DND-41 (cell line): Measurements from ENCODE around the gene PIF1.
"Not testable (repeated sequence)": the region's sequence is repeated elsewhere in the genome, so short reads cannot be mapped to it uniquely, and the experiment has no call there.

ENCODE experiments used
- ATAC-seq: fragments of 200-7000 bp; cut with Tn5 transposase; 3 replicates; pipeline ENCODE4 v1.9.1; 2021; ENCODE audit warnings: low read depth; ENCODE audit not compliant: insufficient read depth
- DNase-seq: peaks from one replicate; pipeline ENCODE4 v3.0.0-alpha.2; 2020
- H2AFZ ChIP-seq: 2 replicates; pipeline ENCODE4 v1.6.0; 2012; ENCODE audit warnings: low read depth, low read length
- H3K27ac ChIP-seq: 2 replicates; pipeline ENCODE4 v1.5.1; 2012; ENCODE audit warnings: low read length, inconsistent platforms
- H3K27me3 ChIP-seq: fragments of 200-600 bp; sonication (generic); 2 replicates; pipeline ENCODE4 v1.6.0; 2012; ENCODE audit warnings: low read length, mild to moderate bottlenecking, inconsistent platforms; ENCODE audit not compliant: insufficient read depth, poor library complexity
- H3K36me3 ChIP-seq: 2 replicates; pipeline ENCODE4 v1.5.1; 2012; ENCODE audit warnings: low read length, inconsistent platforms; ENCODE audit not compliant: insufficient read depth
- H3K4me1 ChIP-seq: 2 replicates; pipeline ENCODE4 v1.5.1; 2012; ENCODE audit warnings: mild to moderate bottlenecking, low read length; ENCODE audit not compliant: insufficient read depth
- H3K4me2 ChIP-seq: 2 replicates; pipeline ENCODE4 v1.6.0; 2012; ENCODE audit warnings: mild to moderate bottlenecking, moderate library complexity, low read length, inconsistent platforms; ENCODE audit not compliant: insufficient read depth
- H3K4me3 ChIP-seq, 2 experiments: fragments of 200-600 bp in 1 of 2; shearing (Covaris generic) in 1 of 2; 2 replicates each; pipeline ENCODE4 v1.5.1; 2012 to 2016; ENCODE audit warnings: inconsistent platforms in 2 of 2, low read length in 2 of 2, mild to moderate bottlenecking in 2 of 2, low read depth in 1 of 2, moderate library complexity in 1 of 2
- H3K79me2 ChIP-seq: 2 replicates; pipeline ENCODE4 v1.6.0; 2012; ENCODE audit warnings: low read length, inconsistent platforms; ENCODE audit not compliant: insufficient read depth
- H3K9ac ChIP-seq: 2 replicates; pipeline ENCODE4 v1.6.0; 2012; ENCODE audit warnings: low read depth, mild to moderate bottlenecking, inconsistent platforms, low read length, moderate library complexity
- H3K9me3 ChIP-seq: 2 replicates; pipeline ENCODE4 v1.5.1; 2012; ENCODE audit warnings: low read length, moderate library complexity, mild to moderate bottlenecking, inconsistent platforms; ENCODE audit not compliant: insufficient read depth, severe bottlenecking
- H4K20me1 ChIP-seq: 2 replicates; pipeline ENCODE4 v1.6.0; 2012; ENCODE audit warnings: low read length; ENCODE audit not compliant: insufficient read depth
- EZH2 ChIP-seq: IDR thresholded peaks from 3 replicates; pipeline ENCODE4 v1.6.1; 2012; ENCODE audit warnings: borderline replicate concordance, low read depth, mild to moderate bottlenecking, moderate library complexity, low read length, inconsistent platforms; ENCODE audit not compliant: severe bottlenecking
- TF ChIP-seq, protein P1 (sequence below): IDR thresholded peaks from 2 replicates; pipeline ENCODE4 v1.5.1; 2012; ENCODE audit warnings: borderline replicate concordance, low read length, moderate library complexity, mild to moderate bottlenecking; ENCODE audit not compliant: poor library complexity, severe bottlenecking; ENCODE audit errors: extremely low read depth

Gene PIF1

DNA sequence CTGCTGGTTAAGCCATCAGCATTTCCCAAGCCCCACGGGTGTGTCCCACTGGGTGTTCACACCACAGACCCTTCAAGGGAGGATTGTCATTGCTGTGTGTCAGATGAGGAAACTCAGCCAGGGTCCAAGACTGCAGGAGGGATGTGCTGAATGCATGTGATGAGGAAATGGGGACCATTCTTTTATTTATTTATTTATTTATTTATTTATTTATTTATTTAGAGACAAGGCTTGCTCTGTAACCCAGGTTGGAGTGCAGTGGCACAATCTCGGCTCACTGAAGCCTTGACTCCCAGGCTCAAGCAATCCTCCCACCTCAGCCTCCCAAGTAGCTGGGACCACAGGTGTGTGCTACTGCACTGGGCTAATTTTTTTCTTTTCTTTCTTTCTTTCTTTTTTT lies 20.8 kb downstream of the PIF1 start:
- Histone ChIP-seq H3K27ac (no peak overlapping the region), H3K9ac (no peak overlapping the region), H3K9me3 (no peaks in the 10 kb centered on the region), H3K4me2 (no peak overlapping the region), H3K36me3 (no peaks in the 10 kb centered on the region), H3K79me2 (no peaks in the 10 kb centered on the region), H2AFZ (no peak overlapping the region), H3K27me3 (no peaks in the 10 kb centered on the region), H4K20me1 (no peaks in the 10 kb centered on the region), H3K4me3 (no peak overlapping the region), H3K4me1 (no peaks in the 10 kb centered on the region)
- TF ChIP-seq EZH2, result no peak
- TF ChIP-seq, protein P1, sequence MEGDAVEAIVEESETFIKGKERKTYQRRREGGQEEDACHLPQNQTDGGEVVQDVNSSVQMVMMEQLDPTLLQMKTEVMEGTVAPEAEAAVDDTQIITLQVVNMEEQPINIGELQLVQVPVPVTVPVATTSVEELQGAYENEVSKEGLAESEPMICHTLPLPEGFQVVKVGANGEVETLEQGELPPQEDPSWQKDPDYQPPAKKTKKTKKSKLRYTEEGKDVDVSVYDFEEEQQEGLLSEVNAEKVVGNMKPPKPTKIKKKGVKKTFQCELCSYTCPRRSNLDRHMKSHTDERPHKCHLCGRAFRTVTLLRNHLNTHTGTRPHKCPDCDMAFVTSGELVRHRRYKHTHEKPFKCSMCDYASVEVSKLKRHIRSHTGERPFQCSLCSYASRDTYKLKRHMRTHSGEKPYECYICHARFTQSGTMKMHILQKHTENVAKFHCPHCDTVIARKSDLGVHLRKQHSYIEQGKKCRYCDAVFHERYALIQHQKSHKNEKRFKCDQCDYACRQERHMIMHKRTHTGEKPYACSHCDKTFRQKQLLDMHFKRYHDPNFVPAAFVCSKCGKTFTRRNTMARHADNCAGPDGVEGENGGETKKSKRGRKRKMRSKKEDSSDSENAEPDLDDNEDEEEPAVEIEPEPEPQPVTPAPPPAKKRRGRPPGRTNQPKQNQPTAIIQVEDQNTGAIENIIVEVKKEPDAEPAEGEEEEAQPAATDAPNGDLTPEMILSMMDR, result no peak
- ATAC-seq, result no peak
- no peak for DNase-seq

DNA sequence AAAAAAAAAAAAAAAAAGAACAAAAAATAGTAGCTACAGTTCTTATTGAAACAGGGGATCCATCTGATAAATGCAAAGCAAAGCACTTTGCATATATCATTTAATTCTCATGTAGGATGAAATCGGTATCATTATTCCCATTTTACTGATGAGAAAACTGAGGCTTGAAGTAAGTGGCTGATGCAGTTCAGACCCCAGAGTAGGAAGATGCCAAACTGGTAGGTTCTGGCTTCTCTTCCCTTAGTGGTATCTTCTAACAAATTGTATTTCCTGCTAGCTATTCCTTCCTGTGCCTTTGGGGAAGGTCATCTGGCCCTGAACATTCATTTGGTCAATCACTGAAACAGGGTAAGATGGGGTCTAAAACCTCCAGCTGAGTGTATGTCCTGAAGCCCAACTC lies 21.9 kb downstream of the PIF1 start:
- Histone ChIP-seq H3K27ac (no peak overlapping the region), H3K79me2 (no peaks in the 10 kb centered on the region), H4K20me1 (no peaks in the 10 kb centered on the region), H3K4me1 (no peaks in the 10 kb centered on the region), H3K9ac (no peak overlapping the region), H3K4me3 (no peak overlapping the region), H3K9me3 (no peaks in the 10 kb centered on the region), H2AFZ (no peak overlapping the region), H3K36me3 (no peaks in the 10 kb centered on the region), H3K27me3 (no peaks in the 10 kb centered on the region), H3K4me2 (no peak overlapping the region)
- DNase-seq, result no peak
- no peak for ATAC-seq
- TF ChIP-seq EZH2, result no peak

DNA sequence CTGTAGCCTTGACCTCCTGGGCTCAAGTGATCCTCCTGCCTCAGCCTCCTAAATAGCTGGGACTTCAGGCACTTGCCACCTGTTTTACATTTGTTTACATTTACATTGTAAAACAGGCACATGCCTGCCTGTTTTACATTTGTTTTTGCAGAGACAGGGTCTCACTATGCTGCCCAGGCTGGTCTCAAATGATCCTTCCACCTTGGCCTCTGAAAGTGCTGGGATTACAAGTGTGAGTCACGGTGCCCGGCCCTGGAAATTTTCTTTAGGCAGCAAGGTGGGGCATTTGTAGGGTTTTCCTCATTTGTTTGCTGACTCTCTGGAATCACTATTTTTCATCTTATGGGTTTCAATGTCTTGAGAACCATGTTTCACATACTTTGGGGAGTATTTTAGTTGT lies 25.0 kb downstream of the PIF1 start:
- no peaks in the 10 kb centered on the region for H3K79me2 ChIP-seq
- TF ChIP-seq EZH2, result no peak
- TF ChIP-seq, protein P1, result no peak
- no peaks in the 10 kb centered on the region for H3K36me3 ChIP-seq
- H2AFZ ChIP-seq, result no peak overlapping the region
- no peaks in the 10 kb centered on the region for H3K27me3 ChIP-seq
- no peaks in the 10 kb centered on the region for H4K20me1 ChIP-seq
- H3K4me2 ChIP-seq, result no peak overlapping the region
- H3K4me1 ChIP-seq, result no peaks in the 10 kb centered on the region
- DNase-seq (no peak), ATAC-seq (no peak)
- H3K27ac ChIP-seq, result no peak overlapping the region
- no peaks in the 10 kb centered on the region for H3K9me3 ChIP-seq
- no peak overlapping the region for H3K9ac ChIP-seq
- no peak overlapping the region for H3K4me3 ChIP-seq

DNA sequence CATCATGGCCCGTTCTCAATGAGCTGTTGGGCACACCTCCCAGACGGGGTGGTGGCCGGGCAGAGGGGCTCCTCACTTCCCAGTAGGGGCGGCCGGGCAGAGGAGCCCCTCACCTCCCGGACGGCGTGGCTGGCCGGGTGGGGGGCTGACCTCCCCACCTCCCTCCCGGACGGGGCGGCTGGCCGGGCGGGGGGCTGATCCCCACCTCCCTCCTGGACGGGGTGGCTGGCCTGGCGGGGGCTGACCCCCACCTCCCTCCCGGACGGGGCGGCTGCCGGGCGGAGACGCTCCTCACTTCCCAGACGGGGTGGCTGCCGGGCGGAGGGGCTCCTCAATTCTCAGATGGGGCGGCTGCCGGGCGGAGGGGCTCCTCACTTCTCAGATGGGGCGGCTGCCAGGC lies 26.5 kb downstream of the PIF1 start:
- not testable (repeated sequence) for H3K27me3 ChIP-seq, H3K4me2 ChIP-seq, H3K4me3 ChIP-seq, H3K27ac ChIP-seq, H3K9me3 ChIP-seq, H4K20me1 ChIP-seq, H2AFZ ChIP-seq, ATAC-seq, H3K9ac ChIP-seq, H3K4me1 ChIP-seq, DNase-seq, H3K79me2 ChIP-seq, H3K36me3 ChIP-seq

DNA sequence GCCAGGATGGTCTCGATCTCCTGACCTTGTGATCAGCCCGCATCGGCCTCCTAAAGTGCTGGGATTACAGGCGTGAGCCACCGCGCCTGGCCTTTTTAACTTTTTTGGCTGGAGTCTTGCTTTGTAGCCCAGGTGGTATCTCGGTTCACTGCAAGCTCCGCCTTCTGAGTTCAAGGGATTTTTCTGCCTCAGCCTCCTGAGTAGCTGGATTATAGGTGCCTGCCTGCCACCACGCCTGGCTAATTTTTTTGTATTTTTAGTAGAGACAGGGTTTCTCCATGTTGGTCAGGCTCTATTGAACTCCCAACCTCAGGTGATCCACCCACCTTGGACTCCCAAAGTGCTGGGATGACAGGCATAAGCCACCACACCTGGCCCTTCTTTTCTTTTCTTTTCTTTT lies 29.5 kb downstream of the PIF1 start:
- H4K20me1 ChIP-seq, H3K4me3 ChIP-seq, ATAC-seq, H3K9me3 ChIP-seq, H3K27me3 ChIP-seq, H3K9ac ChIP-seq, H3K4me1 ChIP-seq, H3K79me2 ChIP-seq, H3K36me3 ChIP-seq, DNase-seq, H3K27ac ChIP-seq, H2AFZ ChIP-seq, H3K4me2 ChIP-seq: not testable (repeated sequence)

DNA sequence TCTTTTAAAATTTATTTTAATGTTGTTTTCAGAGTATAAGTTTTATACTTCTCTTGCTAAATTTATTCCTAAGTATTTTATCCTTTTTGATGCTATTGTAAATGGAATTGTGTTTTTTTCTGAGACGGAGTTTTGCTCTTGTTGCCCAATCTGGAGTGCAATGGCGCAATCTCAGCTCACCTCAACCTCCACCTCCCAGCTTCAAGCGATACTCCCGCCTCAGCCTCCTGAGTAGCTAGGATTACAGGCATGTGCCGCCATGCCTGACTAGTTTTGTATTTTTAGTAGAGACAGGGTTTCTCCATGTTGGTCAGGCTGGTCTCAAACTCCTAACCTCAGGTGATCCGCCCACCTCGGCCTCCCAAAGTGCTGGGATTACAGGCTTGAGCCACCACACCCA lies 30.1 kb downstream of the PIF1 start:
- DNase-seq, H4K20me1 ChIP-seq, H3K36me3 ChIP-seq, H3K4me2 ChIP-seq, H3K27ac ChIP-seq, H3K4me3 ChIP-seq, H3K9me3 ChIP-seq, H3K79me2 ChIP-seq, H3K9ac ChIP-seq, H3K27me3 ChIP-seq, H3K4me1 ChIP-seq, H2AFZ ChIP-seq, ATAC-seq: not testable (repeated sequence)
